SK-N-SH treated with all-trans-retinoic acid at 6 μM for 48 hours (cell line): Measurements from ENCODE around the gene EXOSC1.

ENCODE experiments used
- ARNTL ChIP-seq: fragments of 450-650 bp; formaldehyde crosslinking; IDR thresholded peaks from 2 replicates; pipeline ENCODE4 v1.5.0; 2020; ENCODE audit warnings: low read depth, mild to moderate bottlenecking, moderate library complexity, borderline replicate concordance
- BACH2 ChIP-seq: fragments of 250-450 bp; sonication (Bioruptor Pico); IDR thresholded peaks from 2 replicates; pipeline ENCODE4 v1.9.0; 2021; ENCODE audit warnings: mild to moderate bottlenecking, borderline replicate concordance
- ESRRG ChIP-seq: fragments of 250-450 bp; sonication (Bioruptor Pico); IDR thresholded peaks from 2 replicates; pipeline ENCODE4 v1.6.1; 2021; ENCODE audit warnings: mild to moderate bottlenecking
- OSR1 ChIP-seq: fragments of 250-450 bp; sonication (Bioruptor Pico); IDR thresholded peaks from 2 replicates; pipeline ENCODE4 v1.8.0; 2022; ENCODE audit warnings: moderate library complexity, mild to moderate bottlenecking, inconsistent platforms
- PATZ1 ChIP-seq: fragments of 250-450 bp; sonication (Bioruptor Pico); IDR thresholded peaks from 2 replicates; pipeline ENCODE4 v1.8.0; 2020; ENCODE audit warnings: mild to moderate bottlenecking, moderate library complexity, borderline replicate concordance
- ZFP3 ChIP-seq: fragments of 250-450 bp; sonication (Bioruptor Pico); IDR thresholded peaks from 2 replicates; pipeline ENCODE4 v1.5.0; 2020; ENCODE audit warnings: mild to moderate bottlenecking, moderate library complexity
- ZFP30 ChIP-seq: fragments of 450-650 bp; formaldehyde crosslinking; IDR thresholded peaks from 2 replicates; pipeline ENCODE4 v1.5.0; 2022; ENCODE audit warnings: mild to moderate bottlenecking, moderate library complexity

- TF ChIP-seq ZFP3 (CRISPR knock-in tag) = no peak
- TF ChIP-seq ZFP30 (CRISPR knock-in tag) = no peak
- no peak for TF ChIP-seq PATZ1 (CRISPR knock-in tag)
- no peak for TF ChIP-seq ESRRG
- TF ChIP-seq OSR1 (CRISPR knock-in tag) = no peak
- TF ChIP-seq BACH2 = no peak
- no peak for TF ChIP-seq ARNTL (CRISPR knock-in tag)
Observed at GRCh38 chr10:97456034-97456685, 10.4 kb upstream of the EXOSC1 start.
